Measurements from ENCODE around the gene AIFM2.

The AIFM2 gene

GRCh38 chr10:70070834-70071233, 61.8 kb downstream of the AIFM2 start:
- peaks cover 0 to 7% of the 10 kb centered on the region in 2 experiments; a peak in 1 of 3 replicates for H3K36me3 ChIP-seq (ENCODE audit: control insufficient read depth in 2 of 2, insufficient read depth in 1 of 2, low read length in 2 of 2)
- H3K9me3 ChIP-seq (ENCODE audit: control insufficient read depth, insufficient read depth, low read depth, low read length) = no peaks in the 10 kb centered on the region
- ChIA-PET CTCF (no interaction called here), POLR2A (no interaction called here)
- no peak overlapping the region for H3K27ac ChIP-seq (ENCODE audit: extremely low read depth, low read depth, low read length)
- H3K4me1 ChIP-seq (ENCODE audit: control insufficient read depth, insufficient read depth, low read length) = no peaks in the 10 kb centered on the region
- H3K4me3 ChIP-seq (ENCODE audit: low read depth, low read length) = no peak overlapping the region
- TF ChIP-seq, protein P1, sequence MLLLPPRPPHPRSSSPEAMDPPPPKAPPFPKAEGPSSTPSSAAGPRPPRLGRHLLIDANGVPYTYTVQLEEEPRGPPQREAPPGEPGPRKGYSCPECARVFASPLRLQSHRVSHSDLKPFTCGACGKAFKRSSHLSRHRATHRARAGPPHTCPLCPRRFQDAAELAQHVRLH (tag by site-specific recombination; IDR thresholded peaks at IDR 0.05) = no peak
- TF ChIP-seq ZSCAN4 (tag by site-specific recombination; IDR thresholded peaks at IDR 0.05) = peak; percentile 61
- peak; percentile 20 for TF ChIP-seq ZBTB26 (tag by site-specific recombination; optimal IDR thresholded peaks at IDR 0.05)

DNA sequence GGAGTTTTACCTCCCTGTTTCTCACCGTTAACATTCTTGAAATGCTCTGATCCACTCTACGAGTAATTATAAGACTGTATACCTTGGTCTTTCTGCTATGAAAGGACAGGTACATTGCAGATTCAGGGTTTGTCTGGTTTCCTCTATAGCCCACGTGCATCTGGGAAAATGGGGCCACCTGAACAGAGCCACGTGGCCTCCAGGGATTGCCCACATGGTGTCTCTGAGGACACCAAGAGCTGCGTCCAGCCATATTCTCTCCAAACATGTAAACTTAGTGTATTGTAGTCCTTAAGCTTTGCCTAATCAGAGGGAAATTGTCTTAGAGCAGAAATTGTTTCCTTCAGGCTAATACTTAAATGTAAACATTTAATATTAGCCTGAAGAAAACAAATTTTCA, 63.3 kb downstream of the AIFM2 start:
- H3K27ac ChIP-seq (ENCODE audit: extremely low read depth, low read depth, low read length) = no peak overlapping the region
- TF ChIP-seq ZNF560 (tag by site-specific recombination; IDR thresholded peaks at IDR 0.05; ENCODE audit: borderline replicate concordance) (no peak), ZBTB26 (tag by site-specific recombination; optimal IDR thresholded peaks at IDR 0.05) (no peak), ZBTB44 (tag by site-specific recombination; IDR thresholded peaks at IDR 0.05) (no peak), KLF7 (tag by site-specific recombination; IDR thresholded peaks at IDR 0.05; ENCODE audit: borderline replicate concordance) (no peak), WT1 (tag by site-specific recombination; IDR thresholded peaks at IDR 0.05) (no peak), SETDB1 (IDR thresholded peaks at IDR 0.05; ENCODE audit: insufficient read length, low read length) (no peak), ZFP69B (tag by site-specific recombination; IDR thresholded peaks at IDR 0.05) (no peak), ZNF223 (tag by site-specific recombination; IDR thresholded peaks at IDR 0.05) (no peak), ZNF558 (tag by site-specific recombination; IDR thresholded peaks at IDR 0.05) (no peak), ZNF514 (tag by site-specific recombination; IDR thresholded peaks at IDR 0.05) (no peak)
- TF ChIP-seq, protein P2, sequence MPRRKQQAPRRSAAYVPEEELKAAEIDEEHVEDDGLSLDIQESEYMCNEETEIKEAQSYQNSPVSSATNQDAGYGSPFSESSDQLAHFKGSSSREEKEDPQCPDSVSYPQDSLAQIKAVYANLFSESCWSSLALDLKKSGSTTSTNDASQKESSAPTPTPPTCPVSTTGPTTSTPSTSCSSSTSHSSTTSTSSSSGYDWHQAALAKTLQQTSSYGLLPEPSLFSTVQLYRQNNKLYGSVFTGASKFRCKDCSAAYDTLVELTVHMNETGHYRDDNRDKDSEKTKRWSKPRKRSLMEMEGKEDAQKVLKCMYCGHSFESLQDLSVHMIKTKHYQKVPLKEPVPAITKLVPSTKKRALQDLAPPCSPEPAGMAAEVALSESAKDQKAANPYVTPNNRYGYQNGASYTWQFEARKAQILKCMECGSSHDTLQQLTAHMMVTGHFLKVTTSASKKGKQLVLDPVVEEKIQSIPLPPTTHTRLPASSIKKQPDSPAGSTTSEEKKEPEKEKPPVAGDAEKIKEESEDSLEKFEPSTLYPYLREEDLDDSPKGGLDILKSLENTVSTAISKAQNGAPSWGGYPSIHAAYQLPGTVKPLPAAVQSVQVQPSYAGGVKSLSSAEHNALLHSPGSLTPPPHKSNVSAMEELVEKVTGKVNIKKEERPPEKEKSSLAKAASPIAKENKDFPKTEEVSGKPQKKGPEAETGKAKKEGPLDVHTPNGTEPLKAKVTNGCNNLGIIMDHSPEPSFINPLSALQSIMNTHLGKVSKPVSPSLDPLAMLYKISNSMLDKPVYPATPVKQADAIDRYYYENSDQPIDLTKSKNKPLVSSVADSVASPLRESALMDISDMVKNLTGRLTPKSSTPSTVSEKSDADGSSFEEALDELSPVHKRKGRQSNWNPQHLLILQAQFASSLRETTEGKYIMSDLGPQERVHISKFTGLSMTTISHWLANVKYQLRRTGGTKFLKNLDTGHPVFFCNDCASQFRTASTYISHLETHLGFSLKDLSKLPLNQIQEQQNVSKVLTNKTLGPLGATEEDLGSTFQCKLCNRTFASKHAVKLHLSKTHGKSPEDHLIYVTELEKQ (tag by site-specific recombination; IDR thresholded peaks at IDR 0.05; ENCODE audit: borderline replicate concordance) = no peak
- TF ChIP-seq, protein P3, sequence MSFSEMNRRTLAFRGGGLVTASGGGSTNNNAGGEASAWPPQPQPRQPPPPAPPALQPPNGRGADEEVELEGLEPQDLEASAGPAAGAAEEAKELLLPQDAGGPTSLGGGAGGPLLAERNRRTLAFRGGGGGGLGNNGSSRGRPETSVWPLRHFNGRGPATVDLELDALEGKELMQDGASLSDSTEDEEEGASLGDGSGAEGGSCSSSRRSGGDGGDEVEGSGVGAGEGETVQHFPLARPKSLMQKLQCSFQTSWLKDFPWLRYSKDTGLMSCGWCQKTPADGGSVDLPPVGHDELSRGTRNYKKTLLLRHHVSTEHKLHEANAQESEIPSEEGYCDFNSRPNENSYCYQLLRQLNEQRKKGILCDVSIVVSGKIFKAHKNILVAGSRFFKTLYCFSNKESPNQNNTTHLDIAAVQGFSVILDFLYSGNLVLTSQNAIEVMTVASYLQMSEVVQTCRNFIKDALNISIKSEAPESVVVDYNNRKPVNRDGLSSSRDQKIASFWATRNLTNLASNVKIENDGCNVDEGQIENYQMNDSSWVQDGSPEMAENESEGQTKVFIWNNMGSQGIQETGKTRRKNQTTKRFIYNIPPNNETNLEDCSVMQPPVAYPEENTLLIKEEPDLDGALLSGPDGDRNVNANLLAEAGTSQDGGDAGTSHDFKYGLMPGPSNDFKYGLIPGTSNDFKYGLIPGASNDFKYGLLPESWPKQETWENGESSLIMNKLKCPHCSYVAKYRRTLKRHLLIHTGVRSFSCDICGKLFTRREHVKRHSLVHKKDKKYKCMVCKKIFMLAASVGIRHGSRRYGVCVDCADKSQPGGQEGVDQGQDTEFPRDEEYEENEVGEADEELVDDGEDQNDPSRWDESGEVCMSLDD (tag by site-specific recombination; IDR thresholded peaks at IDR 0.05) = no peak
- TF ChIP-seq, protein P4, sequence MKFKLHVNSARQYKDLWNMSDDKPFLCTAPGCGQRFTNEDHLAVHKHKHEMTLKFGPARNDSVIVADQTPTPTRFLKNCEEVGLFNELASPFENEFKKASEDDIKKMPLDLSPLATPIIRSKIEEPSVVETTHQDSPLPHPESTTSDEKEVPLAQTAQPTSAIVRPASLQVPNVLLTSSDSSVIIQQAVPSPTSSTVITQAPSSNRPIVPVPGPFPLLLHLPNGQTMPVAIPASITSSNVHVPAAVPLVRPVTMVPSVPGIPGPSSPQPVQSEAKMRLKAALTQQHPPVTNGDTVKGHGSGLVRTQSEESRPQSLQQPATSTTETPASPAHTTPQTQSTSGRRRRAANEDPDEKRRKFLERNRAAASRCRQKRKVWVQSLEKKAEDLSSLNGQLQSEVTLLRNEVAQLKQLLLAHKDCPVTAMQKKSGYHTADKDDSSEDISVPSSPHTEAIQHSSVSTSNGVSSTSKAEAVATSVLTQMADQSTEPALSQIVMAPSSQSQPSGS (tag by site-specific recombination; IDR thresholded peaks at IDR 0.05; ENCODE audit: low read depth) = no peak
- TF ChIP-seq, protein P5, sequence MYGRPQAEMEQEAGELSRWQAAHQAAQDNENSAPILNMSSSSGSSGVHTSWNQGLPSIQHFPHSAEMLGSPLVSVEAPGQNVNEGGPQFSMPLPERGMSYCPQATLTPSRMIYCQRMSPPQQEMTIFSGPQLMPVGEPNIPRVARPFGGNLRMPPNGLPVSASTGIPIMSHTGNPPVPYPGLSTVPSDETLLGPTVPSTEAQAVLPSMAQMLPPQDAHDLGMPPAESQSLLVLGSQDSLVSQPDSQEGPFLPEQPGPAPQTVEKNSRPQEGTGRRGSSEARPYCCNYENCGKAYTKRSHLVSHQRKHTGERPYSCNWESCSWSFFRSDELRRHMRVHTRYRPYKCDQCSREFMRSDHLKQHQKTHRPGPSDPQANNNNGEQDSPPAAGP (tag by site-specific recombination; IDR thresholded peaks at IDR 0.05) = no peak
- H3K9me3 ChIP-seq (ENCODE audit: control insufficient read depth, insufficient read depth, low read depth, low read length) = no peaks in the 10 kb centered on the region
- no peaks in the 10 kb centered on the region for H3K4me1 ChIP-seq (ENCODE audit: control insufficient read depth, insufficient read depth, low read length)
- no peaks in the 10 kb centered on the region for H3K36me3 ChIP-seq (ENCODE audit: control insufficient read depth in 2 of 2, insufficient read depth in 1 of 2, low read length in 2 of 2)
- CTCF ChIA-PET = no interaction called here
- POLR2A ChIA-PET = no interaction called here
- H3K4me3 ChIP-seq (ENCODE audit: low read depth, low read length) = no peak overlapping the region
